ENCODE data around the gene CD22. TPM values are rescaled to one million over a fixed set of nuclear protein-coding genes. Genes with fewer than 3 reads are reported as not detected.

The CD22 gene
- total RNA-seq, 2 experiments from 2014 or later: 0.52 to 0.67 TPM

DNA sequence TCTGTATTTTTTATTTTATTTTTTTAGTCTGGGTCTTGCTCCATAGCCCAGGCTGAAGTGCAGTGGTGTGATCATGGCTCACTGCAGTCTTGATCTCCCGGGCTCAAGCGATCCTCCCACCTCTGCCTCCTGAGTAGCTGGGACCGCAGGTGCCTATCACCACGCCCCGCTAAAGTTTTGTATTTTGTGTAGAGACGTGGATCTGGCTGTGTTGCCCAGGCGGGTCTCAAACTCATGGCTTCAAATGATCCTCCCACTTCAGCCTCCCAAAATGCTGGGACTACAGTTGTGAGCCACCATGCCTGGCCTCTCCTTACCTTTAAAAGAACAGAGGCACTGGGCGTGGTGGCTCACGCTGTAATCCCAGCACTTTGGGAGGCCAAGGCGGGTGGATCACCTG, 41.3 kb upstream of the CD22 start:
- intact Hi-C loops (cut with DNase I, micrococcal nuclease): no loop called here
- no peaks in the 10 kb centered on the region for H3K36me3 Mint-ChIP-seq (ENCODE audit: low read depth)
- H3K27me3 Mint-ChIP-seq: peaks cover 20% of the 10 kb centered on the region
- H3K36me3 ChIP-seq (ENCODE audit: insufficient read depth, low read length): no peaks in the 10 kb centered on the region
- H3K27me3 ChIP-seq (ENCODE audit: control insufficient read depth in 1 of 2, insufficient read depth in 2 of 2, low read length in 2 of 2): peaks cover 0 to 6% of the 10 kb centered on the region in 2 experiments
- H3K9me3 Mint-ChIP-seq: no peaks in the 10 kb centered on the region
- ChIA-PET POLR2A (no interaction called here), CTCF (no interaction called here)
- no peak overlapping the region for H3K4me3 Mint-ChIP-seq
- DNase-seq (no peak), ATAC-seq (ENCODE audit: poor library complexity) (no peak)
- H3K27ac ChIP-seq (ENCODE audit: low read depth in 1 of 2, low read length in 2 of 2): no peak overlapping the region
- H3K4me1 Mint-ChIP-seq (ENCODE audit: low read depth): no peaks in the 10 kb centered on the region
- TF ChIP-seq, protein P1, sequence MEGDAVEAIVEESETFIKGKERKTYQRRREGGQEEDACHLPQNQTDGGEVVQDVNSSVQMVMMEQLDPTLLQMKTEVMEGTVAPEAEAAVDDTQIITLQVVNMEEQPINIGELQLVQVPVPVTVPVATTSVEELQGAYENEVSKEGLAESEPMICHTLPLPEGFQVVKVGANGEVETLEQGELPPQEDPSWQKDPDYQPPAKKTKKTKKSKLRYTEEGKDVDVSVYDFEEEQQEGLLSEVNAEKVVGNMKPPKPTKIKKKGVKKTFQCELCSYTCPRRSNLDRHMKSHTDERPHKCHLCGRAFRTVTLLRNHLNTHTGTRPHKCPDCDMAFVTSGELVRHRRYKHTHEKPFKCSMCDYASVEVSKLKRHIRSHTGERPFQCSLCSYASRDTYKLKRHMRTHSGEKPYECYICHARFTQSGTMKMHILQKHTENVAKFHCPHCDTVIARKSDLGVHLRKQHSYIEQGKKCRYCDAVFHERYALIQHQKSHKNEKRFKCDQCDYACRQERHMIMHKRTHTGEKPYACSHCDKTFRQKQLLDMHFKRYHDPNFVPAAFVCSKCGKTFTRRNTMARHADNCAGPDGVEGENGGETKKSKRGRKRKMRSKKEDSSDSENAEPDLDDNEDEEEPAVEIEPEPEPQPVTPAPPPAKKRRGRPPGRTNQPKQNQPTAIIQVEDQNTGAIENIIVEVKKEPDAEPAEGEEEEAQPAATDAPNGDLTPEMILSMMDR (IDR thresholded peaks at IDR 0.05): no peak
- no peaks in the 10 kb centered on the region for H3K9me3 ChIP-seq (ENCODE audit: control insufficient read depth in 1 of 2, insufficient read depth in 1 of 2, low read length in 2 of 2)
- H3K4me1 ChIP-seq (ENCODE audit: insufficient read depth, low read length): no peaks in the 10 kb centered on the region
- no peak overlapping the region for H3K27ac Mint-ChIP-seq
- H3K4me3 ChIP-seq (ENCODE audit: low read length): no peak overlapping the region

DNA sequence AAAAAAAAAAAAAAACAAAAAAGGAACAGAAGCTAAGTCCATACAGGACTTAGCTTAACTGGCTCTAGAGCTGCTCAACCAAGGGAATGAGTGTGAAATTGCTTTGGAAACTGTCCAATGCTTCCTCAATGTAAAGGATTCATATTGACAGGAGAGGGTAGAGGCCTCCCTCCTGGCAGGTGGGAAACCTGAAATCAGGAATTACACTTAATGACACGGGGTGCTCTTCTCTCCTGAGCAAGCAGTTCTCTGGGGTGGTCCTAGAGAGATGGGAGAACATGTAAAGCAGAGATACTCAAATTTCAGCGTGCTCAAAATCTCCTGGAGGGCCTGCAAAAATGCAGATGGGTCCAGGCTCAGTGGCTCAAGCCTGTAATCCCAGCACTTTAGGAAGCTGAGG, 40.7 kb upstream of the CD22 start:
- Mint-ChIP-seq H3K27me3 (peaks cover 14% of the 10 kb centered on the region), H3K4me1 (ENCODE audit: low read depth) (no peaks in the 10 kb centered on the region), H3K27ac (no peak overlapping the region), H3K9me3 (no peaks in the 10 kb centered on the region), H3K4me3 (no peak overlapping the region), H3K36me3 (ENCODE audit: low read depth) (no peaks in the 10 kb centered on the region)
- Histone ChIP-seq H3K9me3 (ENCODE audit: control insufficient read depth in 1 of 2, insufficient read depth in 1 of 2, low read length in 2 of 2) (no peaks in the 10 kb centered on the region), H3K4me3 (ENCODE audit: low read length) (no peak overlapping the region), H3K27ac (ENCODE audit: low read depth in 1 of 2, low read length in 2 of 2) (no peak overlapping the region), H3K36me3 (ENCODE audit: insufficient read depth, low read length) (no peaks in the 10 kb centered on the region), H3K4me1 (ENCODE audit: insufficient read depth, low read length) (no peaks in the 10 kb centered on the region), H3K27me3 (ENCODE audit: control insufficient read depth in 1 of 2, insufficient read depth in 2 of 2, low read length in 2 of 2) (peaks cover 0 to 3% of the 10 kb centered on the region in 2 experiments)
- intact Hi-C loops (cut with DNase I, micrococcal nuclease): no loop called here
- ATAC-seq (ENCODE audit: poor library complexity): no peak
- POLR2A ChIA-PET: no interaction called here
- no peak for DNase-seq
- CTCF ChIA-PET: no interaction called here
- TF ChIP-seq, protein P1 (IDR thresholded peaks at IDR 0.05): no peak

DNA sequence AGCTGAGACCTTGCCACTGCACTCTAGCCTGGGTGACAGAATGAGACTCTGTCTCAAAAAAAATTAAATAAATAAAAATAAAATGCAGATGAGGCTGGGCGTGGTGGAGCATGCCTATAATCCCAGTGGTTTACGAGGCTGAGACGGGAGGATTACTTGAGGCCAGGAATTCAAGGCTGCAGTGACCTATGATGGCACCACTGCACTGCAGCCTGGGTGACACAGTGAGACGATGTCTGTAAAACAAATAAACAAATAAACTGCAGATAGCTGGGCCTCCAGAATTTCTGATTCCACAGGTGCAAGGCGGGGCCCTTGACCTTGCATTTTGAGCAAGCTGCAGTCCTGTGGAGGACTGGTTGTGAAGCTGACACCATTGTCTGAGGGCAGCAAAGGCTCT, 40.1 kb upstream of the CD22 start:
- Mint-ChIP-seq H3K27ac (no peak overlapping the region), H3K4me3 (no peak overlapping the region), H3K9me3 (no peaks in the 10 kb centered on the region), H3K27me3 (peaks cover 12% of the 10 kb centered on the region), H3K36me3 (ENCODE audit: low read depth) (no peaks in the 10 kb centered on the region), H3K4me1 (ENCODE audit: low read depth) (no peaks in the 10 kb centered on the region)
- no peaks in the 10 kb centered on the region for H3K36me3 ChIP-seq (ENCODE audit: insufficient read depth, low read length)
- H3K9me3 ChIP-seq (ENCODE audit: control insufficient read depth in 1 of 2, insufficient read depth in 1 of 2, low read length in 2 of 2): no peaks in the 10 kb centered on the region
- H3K4me1 ChIP-seq (ENCODE audit: insufficient read depth, low read length): no peaks in the 10 kb centered on the region
- H3K27me3 ChIP-seq (ENCODE audit: control insufficient read depth in 1 of 2, insufficient read depth in 2 of 2, low read length in 2 of 2): no peaks in the 10 kb centered on the region
- no peak overlapping the region for H3K4me3 ChIP-seq (ENCODE audit: low read length)
- no peak for ATAC-seq (ENCODE audit: poor library complexity)
- POLR2A ChIA-PET: no interaction called here
- CTCF ChIA-PET: no interaction called here
- no peak for DNase-seq
- H3K27ac ChIP-seq (ENCODE audit: low read depth in 1 of 2, low read length in 2 of 2): no peak overlapping the region
- intact Hi-C loops (cut with DNase I, micrococcal nuclease): no loop called here
- TF ChIP-seq, protein P1 (IDR thresholded peaks at IDR 0.05): no peak

All from CD4-positive, alpha-beta T cell (primary cell).